H9 (cell line): ENCODE data around the gene ASMT. TPM values are rescaled to one million over a fixed set of nuclear protein-coding genes. Genes with fewer than 3 reads are reported as not detected.

ENCODE experiments used
- DNase-seq: peaks from one replicate; pipeline ENCODE4 v3.0.0-alpha.2; 2017
- H2AFZ ChIP-seq: one replicate; pipeline ENCODE4 v1.6.1; 2013; ENCODE audit warnings: mild to moderate bottlenecking, low read length, control low read depth, moderate library complexity
- H2AK5ac ChIP-seq: 2 replicates; pipeline ENCODE4 v1.6.1; 2013; ENCODE audit warnings: low read length, control low read depth, mixed read lengths; ENCODE audit not compliant: insufficient read length
- H2BK120ac ChIP-seq: one replicate; pipeline ENCODE4 v1.6.1; 2013; ENCODE audit warnings: low read depth, mild to moderate bottlenecking, low read length, control low read depth, inconsistent platforms; ENCODE audit not compliant: poor library complexity, severe bottlenecking
- H2BK12ac ChIP-seq: 2 replicates; pipeline ENCODE4 v1.6.1; 2013; ENCODE audit warnings: low read length, control low read depth, mixed read lengths, low read depth; ENCODE audit not compliant: insufficient read length
- H2BK15ac ChIP-seq: 2 replicates; pipeline ENCODE4 v1.6.1; 2013; ENCODE audit warnings: low read depth, low read length, control low read depth
- H2BK20ac ChIP-seq: one replicate; pipeline ENCODE4 v1.6.1; 2013; ENCODE audit warnings: low read depth, mild to moderate bottlenecking, low read length, control low read depth, inconsistent platforms; ENCODE audit not compliant: poor library complexity, severe bottlenecking
- H2BK5ac ChIP-seq: 2 replicates; pipeline ENCODE4 v1.6.1; 2013; ENCODE audit warnings: low read length, control low read depth, mixed read lengths; ENCODE audit not compliant: insufficient read length
- H3K14ac ChIP-seq: 2 replicates; pipeline ENCODE4 v1.6.1; 2013; ENCODE audit warnings: low read length, control low read depth; ENCODE audit not compliant: insufficient read depth
- H3K18ac ChIP-seq: 2 replicates; pipeline ENCODE4 v1.6.1; 2013; ENCODE audit warnings: low read depth, mild to moderate bottlenecking, mixed read lengths, low read length, control low read depth; ENCODE audit not compliant: insufficient read length
- H3K23ac ChIP-seq: 2 replicates; pipeline ENCODE4 v1.6.1; 2013; ENCODE audit warnings: low read length, control low read depth, mixed read lengths, low read depth; ENCODE audit not compliant: insufficient read length
- H3K23me2 ChIP-seq: 2 replicates; pipeline ENCODE4 v1.6.1; 2013; ENCODE audit warnings: low read depth, mild to moderate bottlenecking, mixed read lengths, low read length, control low read depth; ENCODE audit not compliant: insufficient read length, poor library complexity, severe bottlenecking
- H3K27ac ChIP-seq: 2 replicates; pipeline ENCODE4 v1.5.1; 2013; ENCODE audit warnings: low read length, control low read depth, mixed read lengths, low read depth; ENCODE audit not compliant: insufficient read length
- H3K27me3 ChIP-seq: 2 replicates; pipeline ENCODE4 v1.6.1; 2013; ENCODE audit warnings: low read length, control low read depth, inconsistent platforms; ENCODE audit not compliant: insufficient read depth
- H3K4ac ChIP-seq: 2 replicates; pipeline ENCODE4 v1.6.1; 2013; ENCODE audit warnings: low read depth, mild to moderate bottlenecking, control low read depth, inconsistent platforms, low read length, moderate library complexity
- H3K4me1 ChIP-seq: 2 replicates; pipeline ENCODE4 v1.6.1; 2013; ENCODE audit warnings: low read length, control low read depth, inconsistent platforms; ENCODE audit not compliant: insufficient read depth
- H3K4me2 ChIP-seq: 2 replicates; pipeline ENCODE4 v1.6.1; 2013; ENCODE audit warnings: low read length, control low read depth, mixed read lengths; ENCODE audit not compliant: insufficient read length, insufficient read depth
- H3K56ac ChIP-seq: 2 replicates; pipeline ENCODE4 v1.6.1; 2013; ENCODE audit warnings: low read depth, mild to moderate bottlenecking, mixed read lengths, low read length, control low read depth; ENCODE audit not compliant: insufficient read length
- H3K79me1 ChIP-seq: 2 replicates; pipeline ENCODE4 v1.6.1; 2013; ENCODE audit warnings: low read depth, mild to moderate bottlenecking, moderate library complexity, low read length, control low read depth, inconsistent platforms; ENCODE audit not compliant: insufficient read depth, poor library complexity, severe bottlenecking
- H3K79me2 ChIP-seq: 2 replicates; pipeline ENCODE4 v1.6.1; 2013; ENCODE audit warnings: low read length, control low read depth, inconsistent platforms; ENCODE audit not compliant: insufficient read depth
- H3K9ac ChIP-seq: 2 replicates; pipeline ENCODE4 v1.6.1; 2013; ENCODE audit warnings: low read length, control low read depth, mixed read lengths; ENCODE audit not compliant: insufficient read length; ENCODE audit errors: extremely low read depth
- H3K9me3 ChIP-seq: one replicate; pipeline ENCODE4 v1.6.1; 2013; ENCODE audit warnings: low read depth, low read length, inconsistent platforms; ENCODE audit not compliant: control insufficient read depth
- H3T11ph ChIP-seq: one replicate; pipeline ENCODE4 v1.6.1; 2013; ENCODE audit warnings: mild to moderate bottlenecking, low read length, control low read depth, inconsistent platforms
- H4K20me1 ChIP-seq: one replicate; pipeline ENCODE4 v1.6.1; 2013; ENCODE audit not compliant: control insufficient read depth, insufficient read length, insufficient read depth
- H4K5ac ChIP-seq: 2 replicates; pipeline ENCODE4 v1.6.1; 2013; ENCODE audit warnings: low read depth, mild to moderate bottlenecking, mixed read lengths, low read length, control low read depth; ENCODE audit not compliant: insufficient read length
- H4K8ac ChIP-seq: replicated peaks from 2 replicates; pipeline ENCODE4 v1.6.1; 2013; ENCODE audit warnings: low read length, control low read depth, mixed read lengths, low read depth; ENCODE audit not compliant: insufficient read length
- H4K91ac ChIP-seq: 2 replicates; pipeline ENCODE4 v1.6.1; 2013; ENCODE audit warnings: low read depth, mild to moderate bottlenecking, moderate library complexity, mixed read lengths, low read length, control low read depth; ENCODE audit not compliant: insufficient read length
- H3K27ac Mint-ChIP-seq, 3 experiments: 2 replicates in 2 of 3; 3 replicates in 1 of 3; pipeline ENCODE4 v1.8.0; 2020 to 2021; ENCODE audit warnings: mixed read lengths in 3 of 3, mild to moderate bottlenecking in 1 of 3, moderate library complexity in 1 of 3
- H3K27me3 Mint-ChIP-seq: 2 replicates; pipeline ENCODE4 v1.8.0; 2021; ENCODE audit warnings: low read depth, mild to moderate bottlenecking, moderate library complexity, mixed read lengths
- H3K36me3 Mint-ChIP-seq, 3 experiments: 2 replicates in 2 of 3; 3 replicates in 1 of 3; pipeline ENCODE4 v1.8.0; 2020 to 2021; ENCODE audit warnings: low read depth in 3 of 3, mixed read lengths in 3 of 3; ENCODE audit not compliant: insufficient read depth in 1 of 3
- H3K4me1 Mint-ChIP-seq, 2 experiments: 2 replicates each; pipeline ENCODE4 v1.8.0; 2020; ENCODE audit warnings: mixed read lengths in 2 of 2
- H3K4me3 Mint-ChIP-seq, 2 experiments: 2 replicates in 1 of 2; 3 replicates in 1 of 2; pipeline ENCODE4 v1.8.0; 2020 to 2021; ENCODE audit warnings: mild to moderate bottlenecking in 2 of 2, mixed read lengths in 2 of 2, moderate library complexity in 1 of 2
- H3K9me3 Mint-ChIP-seq, 2 experiments: 2 replicates in 1 of 2; 3 replicates in 1 of 2; pipeline ENCODE4 v1.8.0; 2020; ENCODE audit warnings: mild to moderate bottlenecking in 2 of 2, mixed read lengths in 2 of 2, moderate library complexity in 1 of 2
- WGBS: extraction: QIAGEN DNeasy Blood & Tissue Kit; methylation state at CpG from one replicate; pipeline ENCODE4 v1.1.7; 2013; ENCODE audit warnings: missing lambda C conversion rate, low lambda C conversion rate, mixed read lengths; ENCODE audit not compliant: insufficient read length; ENCODE audit errors: extremely low coverage; 5-methylcytosine and 5-hydroxymethylcytosine counted together
- total RNA-seq: library from RNA; stranded (reverse); gene quantifications from 2 replicates; pipeline ENCODE4 v1.2.1, GENCODE V29; 2021
- TF ChIP-seq, protein P1 (sequence below): fragments of 200-600 bp; sonication (generic); conservative IDR thresholded peaks from 3 replicates; pipeline ENCODE4 v1.8.0; 2021; ENCODE audit warnings: antibody characterized with exemption, mild to moderate bottlenecking

ASMT gene
- total RNA-seq, 1 experiment from 2014 or later = 1.4 TPM

DNA sequence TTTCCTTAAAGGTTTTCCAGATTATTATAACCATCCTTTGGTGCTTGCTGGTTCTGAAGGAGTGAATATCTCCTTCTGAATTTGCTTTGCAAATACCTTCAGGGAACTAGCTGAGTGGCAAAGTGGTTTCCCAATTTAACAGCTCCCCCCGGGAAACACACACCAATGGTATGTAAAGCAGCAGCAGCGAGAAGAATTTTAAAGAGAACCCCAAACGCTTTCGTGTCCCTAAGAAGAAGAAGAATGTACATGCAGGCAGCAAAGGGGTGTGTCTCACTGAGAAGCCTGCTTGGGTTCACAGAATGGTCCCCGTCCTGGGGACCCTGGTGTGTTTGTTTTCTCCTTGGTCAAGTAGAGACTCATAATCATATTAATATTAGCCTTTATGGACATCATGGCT is 27.7 kb upstream of the ASMT start:
- no peak overlapping the region for H2BK5ac ChIP-seq
- H2BK15ac ChIP-seq = no peak overlapping the region
- H2AFZ ChIP-seq = no peak overlapping the region
- H3K23ac ChIP-seq = no peak overlapping the region
- H4K5ac ChIP-seq = no peak overlapping the region
- H3K79me1 ChIP-seq = no peaks in the 10 kb centered on the region
- no peak overlapping the region for H3K27ac ChIP-seq
- no CpG with 5 or more reads among the region's 5 CpGs for WGBS
- no peaks in the 10 kb centered on the region; the same call in 1 of the 2 replicates for H3K27me3 Mint-ChIP-seq
- H3K9ac ChIP-seq = no peak overlapping the region
- no peaks in the 10 kb centered on the region; a peak in 1 of 7 replicates for H3K36me3 Mint-ChIP-seq
- peaks cover 7 to 11% of the 10 kb centered on the region in 2 experiments for H3K4me1 Mint-ChIP-seq
- no peaks in the 10 kb centered on the region for H3K23me2 ChIP-seq
- no peak for DNase-seq
- H3K56ac ChIP-seq = no peak overlapping the region
- H3K18ac ChIP-seq = no peak overlapping the region
- H4K91ac ChIP-seq = no peak overlapping the region
- no peak overlapping the region for H2BK120ac ChIP-seq
- no peak overlapping the region for H3K4ac ChIP-seq
- H3K4me2 ChIP-seq = no peak overlapping the region
- no peaks in the 10 kb centered on the region for H3K9me3 ChIP-seq
- no peaks in the 10 kb centered on the region for H4K20me1 ChIP-seq
- no peaks in the 10 kb centered on the region for H3K4me1 ChIP-seq
- H3K79me2 ChIP-seq = peaks cover 3% of the 10 kb centered on the region; the same call in 1 of the 2 replicates
- H4K8ac ChIP-seq = no peak overlapping the region
- no peaks in the 10 kb centered on the region for H3K27me3 ChIP-seq
- H3K27ac Mint-ChIP-seq = peak overlapping the region in 1 of 3 experiments; percentile 68; a peak in 1 of 7 replicates
- TF ChIP-seq, protein P1, sequence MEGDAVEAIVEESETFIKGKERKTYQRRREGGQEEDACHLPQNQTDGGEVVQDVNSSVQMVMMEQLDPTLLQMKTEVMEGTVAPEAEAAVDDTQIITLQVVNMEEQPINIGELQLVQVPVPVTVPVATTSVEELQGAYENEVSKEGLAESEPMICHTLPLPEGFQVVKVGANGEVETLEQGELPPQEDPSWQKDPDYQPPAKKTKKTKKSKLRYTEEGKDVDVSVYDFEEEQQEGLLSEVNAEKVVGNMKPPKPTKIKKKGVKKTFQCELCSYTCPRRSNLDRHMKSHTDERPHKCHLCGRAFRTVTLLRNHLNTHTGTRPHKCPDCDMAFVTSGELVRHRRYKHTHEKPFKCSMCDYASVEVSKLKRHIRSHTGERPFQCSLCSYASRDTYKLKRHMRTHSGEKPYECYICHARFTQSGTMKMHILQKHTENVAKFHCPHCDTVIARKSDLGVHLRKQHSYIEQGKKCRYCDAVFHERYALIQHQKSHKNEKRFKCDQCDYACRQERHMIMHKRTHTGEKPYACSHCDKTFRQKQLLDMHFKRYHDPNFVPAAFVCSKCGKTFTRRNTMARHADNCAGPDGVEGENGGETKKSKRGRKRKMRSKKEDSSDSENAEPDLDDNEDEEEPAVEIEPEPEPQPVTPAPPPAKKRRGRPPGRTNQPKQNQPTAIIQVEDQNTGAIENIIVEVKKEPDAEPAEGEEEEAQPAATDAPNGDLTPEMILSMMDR = no peak
- H2BK12ac ChIP-seq = no peak overlapping the region
- H3K14ac ChIP-seq = no peak overlapping the region
- no peak overlapping the region for H2BK20ac ChIP-seq
- no peak overlapping the region for H2AK5ac ChIP-seq
- no peak overlapping the region for H3K4me3 Mint-ChIP-seq
- H3K9me3 Mint-ChIP-seq = peaks cover 0 to 2% of the 10 kb centered on the region in 2 experiments; a peak in 2 of 5 replicates
- H3T11ph ChIP-seq = no peak overlapping the region
